ENCODE results near the gene PRDM15. TPM values are rescaled to one million over a fixed set of nuclear protein-coding genes. Genes with fewer than 3 reads are reported as not detected.
A peak's percentile ranks its signal among the peaks of the same experiment; 100 is the strongest.

Gene PRDM15
- total and polyA plus RNA-seq, 2 experiments from 2014 or later, result 3.0 to 10.6 TPM

DNA sequence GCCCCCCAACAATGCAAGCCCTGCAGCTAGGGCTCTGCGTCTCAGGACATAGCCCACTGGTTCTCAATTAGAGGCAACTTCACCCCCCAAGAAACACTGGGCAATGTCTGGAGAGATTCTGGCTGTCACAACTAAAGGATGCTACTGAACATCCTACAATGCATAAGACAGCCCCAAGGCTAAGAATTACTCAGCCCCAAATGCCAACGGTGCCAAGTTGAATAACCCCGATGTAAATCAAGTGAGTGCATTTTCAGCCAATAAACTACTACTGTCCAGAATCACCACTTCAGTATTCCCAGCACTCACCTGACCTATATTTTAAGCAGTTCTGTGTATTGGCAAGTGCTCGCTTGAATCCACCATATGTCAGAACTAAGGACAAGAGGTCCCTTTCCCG is 119.2 kb downstream of the PRDM15 start:
- ATAC-seq (no peak), DNase-seq (ENCODE audit: low spot score) (no peak)
- Mint-ChIP-seq H3K36me3 (ENCODE audit: low read depth) (peaks cover 18% of the 10 kb centered on the region), H3K9me3 (no peaks in the 10 kb centered on the region; the same call in 2 of the 3 replicates), H3K27me3 (ENCODE audit: insufficient read depth, low read depth, poor library complexity) (peaks cover 57% of the 10 kb centered on the region), H3K27ac (no peak overlapping the region), H3K4me3 (peak overlapping the region; percentile 78; the same call in 2 of the 3 replicates), H3K4me1 (peaks cover 61% of the 10 kb centered on the region)
- no peak overlapping the region for H3K27ac ChIP-seq (ENCODE audit: low read depth)
- H3F3A ChIP-seq (replicated peaks; ENCODE audit: low read depth), result peaks cover 3% of the 10 kb centered on the region; the same call in 1 of the 2 replicates
- no peak for TF ChIP-seq NANOG (IDR thresholded peaks at IDR 0.05; ENCODE audit: borderline replicate concordance)
- no peak overlapping the region for H3K4me3 ChIP-seq
- no peak overlapping the region for H2AFZ ChIP-seq
- H3K27me3 ChIP-seq (ENCODE audit: insufficient read depth), result peaks cover 49% of the 10 kb centered on the region
- peaks cover 46% of the 10 kb centered on the region for H3K79me2 ChIP-seq (replicated peaks; ENCODE audit: insufficient read depth)
- no peaks in the 10 kb centered on the region; the same call in 1 of the 2 replicates for H3K36me3 ChIP-seq (ENCODE audit: insufficient read depth)
- H3K4me2 ChIP-seq, result no peak overlapping the region; the same call in 1 of the 2 replicates
- no peaks in the 10 kb centered on the region for H3K9me2 ChIP-seq (ENCODE audit: insufficient read depth)
- peaks cover 16% of the 10 kb centered on the region for H4K20me1 ChIP-seq (replicated peaks; ENCODE audit: insufficient read depth)
- peaks cover 53% of the 10 kb centered on the region for H3K4me1 ChIP-seq (ENCODE audit: insufficient read depth)

DNA sequence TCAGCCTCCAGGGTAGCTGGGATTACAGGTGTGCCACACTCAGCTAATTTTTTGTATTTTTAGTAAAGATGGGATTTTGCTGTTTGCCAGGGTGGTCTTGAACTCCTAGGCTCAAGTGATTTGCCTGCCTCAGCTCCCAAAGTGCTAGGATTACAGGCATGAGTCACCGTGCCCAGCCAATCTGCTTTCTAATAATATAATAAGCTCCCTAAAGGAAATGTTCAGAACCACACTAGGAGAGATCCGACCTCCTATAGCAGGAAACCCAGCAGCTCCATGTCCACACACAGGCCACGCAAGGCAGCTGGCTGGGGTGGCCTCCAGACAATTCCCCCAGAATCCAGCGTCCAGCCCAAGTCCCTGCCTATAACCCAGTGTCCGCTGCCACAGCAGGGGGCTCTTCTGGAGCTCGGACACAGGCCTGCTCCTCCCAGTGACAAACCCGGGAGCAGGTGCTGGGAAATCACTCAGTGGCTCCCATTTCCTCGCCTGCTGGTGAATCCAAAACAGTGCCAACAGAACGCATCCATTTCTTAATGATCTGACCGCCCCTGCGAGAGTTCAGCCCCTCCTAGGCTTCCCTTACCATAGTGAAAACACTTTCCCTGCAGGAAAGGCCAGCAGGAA is 119.8 kb downstream of the PRDM15 start:
- Mint-ChIP-seq H3K9me3 (no peaks in the 10 kb centered on the region; the same call in 2 of the 3 replicates), H3K27me3 (ENCODE audit: insufficient read depth, low read depth, poor library complexity) (peaks cover 55% of the 10 kb centered on the region), H3K27ac (no peak overlapping the region), H3K4me3 (no peak overlapping the region), H3K4me1 (peaks cover 61% of the 10 kb centered on the region), H3K36me3 (ENCODE audit: low read depth) (peaks cover 18% of the 10 kb centered on the region)
- Histone ChIP-seq H3K27ac (ENCODE audit: low read depth) (no peak overlapping the region), H3K4me3 (no peak overlapping the region), H3K4me2 (no peak overlapping the region), H4K20me1 (replicated peaks; ENCODE audit: insufficient read depth) (peaks cover 12% of the 10 kb centered on the region), H3K4me1 (ENCODE audit: insufficient read depth) (peaks cover 53% of the 10 kb centered on the region), H3K9me2 (ENCODE audit: insufficient read depth) (no peaks in the 10 kb centered on the region), H3K27me3 (ENCODE audit: insufficient read depth) (peaks cover 43% of the 10 kb centered on the region), H2AFZ (no peak overlapping the region), H3F3A (replicated peaks; ENCODE audit: low read depth) (0 out of 2 replicates have a peak, but pooled peaks cover 3% of the 10 kb centered on the region), H3K36me3 (ENCODE audit: insufficient read depth) (no peaks in the 10 kb centered on the region), H3K79me2 (replicated peaks; ENCODE audit: insufficient read depth) (peaks cover 40% of the 10 kb centered on the region)
- ATAC-seq (no peak), DNase-seq (ENCODE audit: low spot score) (no peak)
- TF ChIP-seq, protein P1, sequence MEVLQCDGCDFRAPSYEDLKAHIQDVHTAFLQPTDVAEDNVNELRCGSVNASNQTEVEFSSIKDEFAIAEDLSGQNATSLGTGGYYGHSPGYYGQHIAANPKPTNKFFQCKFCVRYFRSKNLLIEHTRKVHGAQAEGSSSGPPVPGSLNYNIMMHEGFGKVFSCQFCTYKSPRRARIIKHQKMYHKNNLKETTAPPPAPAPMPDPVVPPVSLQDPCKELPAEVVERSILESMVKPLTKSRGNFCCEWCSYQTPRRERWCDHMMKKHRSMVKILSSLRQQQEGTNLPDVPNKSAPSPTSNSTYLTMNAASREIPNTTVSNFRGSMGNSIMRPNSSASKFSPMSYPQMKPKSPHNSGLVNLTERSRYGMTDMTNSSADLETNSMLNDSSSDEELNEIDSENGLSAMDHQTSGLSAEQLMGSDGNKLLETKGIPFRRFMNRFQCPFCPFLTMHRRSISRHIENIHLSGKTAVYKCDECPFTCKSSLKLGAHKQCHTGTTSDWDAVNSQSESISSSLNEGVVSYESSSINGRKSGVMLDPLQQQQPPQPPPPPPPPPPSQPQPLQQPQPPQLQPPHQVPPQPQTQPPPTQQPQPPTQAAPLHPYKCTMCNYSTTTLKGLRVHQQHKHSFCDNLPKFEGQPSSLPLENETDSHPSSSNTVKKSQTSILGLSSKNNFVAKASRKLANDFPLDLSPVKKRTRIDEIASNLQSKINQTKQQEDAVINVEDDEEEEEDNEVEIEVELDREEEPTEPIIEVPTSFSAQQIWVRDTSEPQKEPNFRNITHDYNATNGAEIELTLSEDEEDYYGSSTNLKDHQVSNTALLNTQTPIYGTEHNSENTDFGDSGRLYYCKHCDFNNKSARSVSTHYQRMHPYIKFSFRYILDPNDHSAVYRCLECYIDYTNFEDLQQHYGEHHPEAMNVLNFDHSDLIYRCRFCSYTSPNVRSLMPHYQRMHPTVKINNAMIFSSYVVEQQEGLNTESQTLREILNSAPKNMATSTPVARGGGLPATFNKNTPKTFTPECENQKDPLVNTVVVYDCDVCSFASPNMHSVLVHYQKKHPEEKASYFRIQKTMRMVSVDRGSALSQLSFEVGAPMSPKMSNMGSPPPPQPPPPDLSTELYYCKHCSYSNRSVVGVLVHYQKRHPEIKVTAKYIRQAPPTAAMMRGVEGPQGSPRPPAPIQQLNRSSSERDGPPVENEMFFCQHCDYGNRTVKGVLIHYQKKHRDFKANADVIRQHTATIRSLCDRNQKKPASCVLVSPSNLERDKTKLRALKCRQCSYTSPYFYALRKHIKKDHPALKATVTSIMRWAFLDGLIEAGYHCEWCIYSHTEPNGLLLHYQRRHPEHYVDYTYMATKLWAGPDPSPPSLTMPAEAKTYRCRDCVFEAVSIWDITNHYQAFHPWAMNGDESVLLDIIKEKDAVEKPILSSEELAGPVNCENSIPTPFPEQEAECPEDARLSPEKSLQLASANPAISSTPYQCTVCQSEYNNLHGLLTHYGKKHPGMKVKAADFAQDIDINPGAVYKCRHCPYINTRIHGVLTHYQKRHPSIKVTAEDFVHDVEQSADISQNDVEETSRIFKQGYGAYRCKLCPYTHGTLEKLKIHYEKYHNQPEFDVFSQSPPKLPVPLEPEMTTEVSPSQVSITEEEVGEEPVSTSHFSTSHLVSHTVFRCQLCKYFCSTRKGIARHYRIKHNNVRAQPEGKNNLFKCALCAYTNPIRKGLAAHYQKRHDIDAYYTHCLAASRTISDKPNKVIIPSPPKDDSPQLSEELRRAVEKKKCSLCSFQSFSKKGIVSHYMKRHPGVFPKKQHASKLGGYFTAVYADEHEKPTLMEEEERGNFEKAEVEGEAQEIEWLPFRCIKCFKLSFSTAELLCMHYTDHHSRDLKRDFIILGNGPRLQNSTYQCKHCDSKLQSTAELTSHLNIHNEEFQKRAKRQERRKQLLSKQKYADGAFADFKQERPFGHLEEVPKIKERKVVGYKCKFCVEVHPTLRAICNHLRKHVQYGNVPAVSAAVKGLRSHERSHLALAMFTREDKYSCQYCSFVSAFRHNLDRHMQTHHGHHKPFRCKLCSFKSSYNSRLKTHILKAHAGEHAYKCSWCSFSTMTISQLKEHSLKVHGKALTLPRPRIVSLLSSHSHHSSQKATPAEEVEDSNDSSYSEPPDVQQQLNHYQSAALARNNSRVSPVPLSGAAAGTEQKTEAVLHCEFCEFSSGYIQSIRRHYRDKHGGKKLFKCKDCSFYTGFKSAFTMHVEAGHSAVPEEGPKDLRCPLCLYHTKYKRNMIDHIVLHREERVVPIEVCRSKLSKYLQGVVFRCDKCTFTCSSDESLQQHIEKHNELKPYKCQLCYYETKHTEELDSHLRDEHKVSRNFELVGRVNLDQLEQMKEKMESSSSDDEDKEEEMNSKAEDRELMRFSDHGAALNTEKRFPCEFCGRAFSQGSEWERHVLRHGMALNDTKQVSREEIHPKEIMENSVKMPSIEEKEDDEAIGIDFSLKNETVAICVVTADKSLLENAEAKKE (CRISPR knock-in tag; IDR thresholded peaks at IDR 0.05), result no peak
- no peak for TF ChIP-seq STAT1 (IDR thresholded peaks at IDR 0.05; ENCODE audit: unreplicated experiment)
- TF ChIP-seq CREB1 (CRISPR knock-in tag; IDR thresholded peaks at IDR 0.05; ENCODE audit: low read depth), result no peak
- TF ChIP-seq, protein P2, sequence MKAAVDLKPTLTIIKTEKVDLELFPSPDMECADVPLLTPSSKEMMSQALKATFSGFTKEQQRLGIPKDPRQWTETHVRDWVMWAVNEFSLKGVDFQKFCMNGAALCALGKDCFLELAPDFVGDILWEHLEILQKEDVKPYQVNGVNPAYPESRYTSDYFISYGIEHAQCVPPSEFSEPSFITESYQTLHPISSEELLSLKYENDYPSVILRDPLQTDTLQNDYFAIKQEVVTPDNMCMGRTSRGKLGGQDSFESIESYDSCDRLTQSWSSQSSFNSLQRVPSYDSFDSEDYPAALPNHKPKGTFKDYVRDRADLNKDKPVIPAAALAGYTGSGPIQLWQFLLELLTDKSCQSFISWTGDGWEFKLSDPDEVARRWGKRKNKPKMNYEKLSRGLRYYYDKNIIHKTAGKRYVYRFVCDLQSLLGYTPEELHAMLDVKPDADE (IDR thresholded peaks at IDR 0.05), result no peak
- TF ChIP-seq, protein P3, sequence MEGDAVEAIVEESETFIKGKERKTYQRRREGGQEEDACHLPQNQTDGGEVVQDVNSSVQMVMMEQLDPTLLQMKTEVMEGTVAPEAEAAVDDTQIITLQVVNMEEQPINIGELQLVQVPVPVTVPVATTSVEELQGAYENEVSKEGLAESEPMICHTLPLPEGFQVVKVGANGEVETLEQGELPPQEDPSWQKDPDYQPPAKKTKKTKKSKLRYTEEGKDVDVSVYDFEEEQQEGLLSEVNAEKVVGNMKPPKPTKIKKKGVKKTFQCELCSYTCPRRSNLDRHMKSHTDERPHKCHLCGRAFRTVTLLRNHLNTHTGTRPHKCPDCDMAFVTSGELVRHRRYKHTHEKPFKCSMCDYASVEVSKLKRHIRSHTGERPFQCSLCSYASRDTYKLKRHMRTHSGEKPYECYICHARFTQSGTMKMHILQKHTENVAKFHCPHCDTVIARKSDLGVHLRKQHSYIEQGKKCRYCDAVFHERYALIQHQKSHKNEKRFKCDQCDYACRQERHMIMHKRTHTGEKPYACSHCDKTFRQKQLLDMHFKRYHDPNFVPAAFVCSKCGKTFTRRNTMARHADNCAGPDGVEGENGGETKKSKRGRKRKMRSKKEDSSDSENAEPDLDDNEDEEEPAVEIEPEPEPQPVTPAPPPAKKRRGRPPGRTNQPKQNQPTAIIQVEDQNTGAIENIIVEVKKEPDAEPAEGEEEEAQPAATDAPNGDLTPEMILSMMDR (conservative IDR thresholded peaks at IDR 0.05; ENCODE audit: low read depth in 2 of 2), result no peak
- TF ChIP-seq, protein P4, sequence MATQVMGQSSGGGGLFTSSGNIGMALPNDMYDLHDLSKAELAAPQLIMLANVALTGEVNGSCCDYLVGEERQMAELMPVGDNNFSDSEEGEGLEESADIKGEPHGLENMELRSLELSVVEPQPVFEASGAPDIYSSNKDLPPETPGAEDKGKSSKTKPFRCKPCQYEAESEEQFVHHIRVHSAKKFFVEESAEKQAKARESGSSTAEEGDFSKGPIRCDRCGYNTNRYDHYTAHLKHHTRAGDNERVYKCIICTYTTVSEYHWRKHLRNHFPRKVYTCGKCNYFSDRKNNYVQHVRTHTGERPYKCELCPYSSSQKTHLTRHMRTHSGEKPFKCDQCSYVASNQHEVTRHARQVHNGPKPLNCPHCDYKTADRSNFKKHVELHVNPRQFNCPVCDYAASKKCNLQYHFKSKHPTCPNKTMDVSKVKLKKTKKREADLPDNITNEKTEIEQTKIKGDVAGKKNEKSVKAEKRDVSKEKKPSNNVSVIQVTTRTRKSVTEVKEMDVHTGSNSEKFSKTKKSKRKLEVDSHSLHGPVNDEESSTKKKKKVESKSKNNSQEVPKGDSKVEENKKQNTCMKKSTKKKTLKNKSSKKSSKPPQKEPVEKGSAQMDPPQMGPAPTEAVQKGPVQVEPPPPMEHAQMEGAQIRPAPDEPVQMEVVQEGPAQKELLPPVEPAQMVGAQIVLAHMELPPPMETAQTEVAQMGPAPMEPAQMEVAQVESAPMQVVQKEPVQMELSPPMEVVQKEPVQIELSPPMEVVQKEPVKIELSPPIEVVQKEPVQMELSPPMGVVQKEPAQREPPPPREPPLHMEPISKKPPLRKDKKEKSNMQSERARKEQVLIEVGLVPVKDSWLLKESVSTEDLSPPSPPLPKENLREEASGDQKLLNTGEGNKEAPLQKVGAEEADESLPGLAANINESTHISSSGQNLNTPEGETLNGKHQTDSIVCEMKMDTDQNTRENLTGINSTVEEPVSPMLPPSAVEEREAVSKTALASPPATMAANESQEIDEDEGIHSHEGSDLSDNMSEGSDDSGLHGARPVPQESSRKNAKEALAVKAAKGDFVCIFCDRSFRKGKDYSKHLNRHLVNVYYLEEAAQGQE (IDR thresholded peaks at IDR 0.05; ENCODE audit: unreplicated experiment), result no peak

Data from GM23338 (cell line).